Epithelial cell of esophagus (primary cell): ENCODE measurements around the gene COL4A2.

Experiments used
- DNase-seq: peaks from one replicate; pipeline ENCODE4 v3.0.0; 2010; ENCODE audit warnings: low read depth
- H3K4me3 ChIP-seq: 2 replicates; pipeline ENCODE4 v1.5.1; 2011; ENCODE audit warnings: mild to moderate bottlenecking, low read length, control low read depth
- CTCF ChIP-seq: IDR thresholded peaks from 2 replicates; pipeline ENCODE4 v1.5.1; 2011; ENCODE audit warnings: low read depth, mild to moderate bottlenecking, low read length, control low read depth, inconsistent platforms; ENCODE audit not compliant: insufficient read depth; ENCODE audit errors: missing control alignments

Gene COL4A2

DNA sequence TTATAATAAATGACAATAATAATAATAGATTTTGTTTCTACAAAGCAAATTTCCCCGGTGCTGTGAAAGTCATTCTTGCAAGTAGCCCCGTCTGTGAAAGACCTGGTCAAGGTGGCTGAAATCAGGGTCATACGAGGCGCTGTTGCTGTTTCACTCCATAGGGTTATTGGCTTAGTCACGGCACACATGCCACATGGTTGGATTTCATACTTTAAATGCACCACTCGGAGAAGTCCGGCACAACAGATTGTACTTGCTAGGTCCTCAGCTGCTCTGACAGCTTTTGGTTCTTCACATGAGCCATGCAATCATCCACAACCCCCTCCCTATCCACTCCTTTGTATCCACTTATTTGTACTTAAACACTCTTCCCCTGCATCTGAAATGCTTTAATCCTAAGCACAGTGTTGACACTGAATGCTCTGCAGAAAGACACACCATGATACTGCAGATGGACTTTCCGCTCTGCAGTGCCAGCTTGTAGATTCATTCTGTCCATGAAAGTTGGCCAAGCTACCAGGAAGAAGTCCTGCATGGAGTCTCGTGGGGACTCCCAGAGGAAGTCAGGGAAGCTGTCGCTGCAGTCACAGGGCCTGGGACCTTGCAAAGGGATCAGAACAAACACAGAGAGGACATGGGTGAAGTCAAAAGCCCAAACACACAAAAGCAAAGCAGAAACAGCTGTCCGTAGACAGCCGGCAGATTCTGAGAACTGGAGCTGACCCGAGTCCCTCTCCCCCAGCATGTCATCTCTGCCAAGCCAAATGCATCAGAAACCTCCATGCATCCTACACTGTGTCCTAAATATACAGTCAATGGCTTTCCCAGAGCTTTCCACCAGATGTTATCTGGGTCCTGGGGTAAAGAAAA is 124.6 kb downstream of the COL4A2 start:
- TF ChIP-seq CTCF = no peak
- no peak for DNase-seq
- no peak overlapping the region for H3K4me3 ChIP-seq

- TF ChIP-seq CTCF = no peak
Observed at GRCh38 chr13:110432522-110432921, 125.4 kb downstream of the COL4A2 start.

GRCh38 chr13:110433014-110433413 is 125.9 kb downstream of the COL4A2 start:
- no peak for TF ChIP-seq CTCF
- DNase-seq = no peak
- no peak overlapping the region for H3K4me3 ChIP-seq

More at GRCh38 chr13:110432522-110432921, 125.4 kb downstream of the COL4A2 start:
- DNase-seq = no peak
- no peak overlapping the region for H3K4me3 ChIP-seq

GRCh38 chr13:110434629-110435028 is 127.5 kb downstream of the COL4A2 start:
- no peak for TF ChIP-seq CTCF
- no peak for DNase-seq
- no peak overlapping the region for H3K4me3 ChIP-seq

GRCh38 chr13:110435331-110435730 is 128.2 kb downstream of the COL4A2 start:
- no peak for TF ChIP-seq CTCF
- H3K4me3 ChIP-seq = no peak overlapping the region
- DNase-seq = no peak

- no peak overlapping the region for H3K4me3 ChIP-seq
- no peak for TF ChIP-seq CTCF
- DNase-seq = no peak
Observed at GRCh38 chr13:110436276-110436675, 129.2 kb downstream of the COL4A2 start.
